Activated CD4-positive, alpha-beta T cell treated with anti-CD3 and anti-CD28 coated beads, Interleukin-2, amount 10 ng/mL, durations not matched to agents 24 days and 14 days (primary cell): ENCODE data around the gene MT1X. TPM values are rescaled to one million over a fixed set of nuclear protein-coding genes. Genes with fewer than 3 reads are reported as not detected.

Experiments
- DNase-seq: peaks from one replicate; pipeline ENCODE4 v3.0.0; 2022
- H3K27ac Mint-ChIP-seq: one replicate; pipeline ENCODE4 v1.8.0; 2022; ENCODE audit warnings: mild to moderate bottlenecking, mixed read lengths
- H3K27me3 Mint-ChIP-seq: one replicate; pipeline ENCODE4 v1.8.0; 2022; ENCODE audit warnings: mixed read lengths
- H3K36me3 Mint-ChIP-seq: one replicate; pipeline ENCODE4 v1.8.0; 2022; ENCODE audit warnings: low read depth, mild to moderate bottlenecking, mixed read lengths
- H3K4me1 Mint-ChIP-seq: one replicate; pipeline ENCODE4 v1.8.0; 2021; ENCODE audit warnings: mixed read lengths
- H3K4me3 Mint-ChIP-seq: one replicate; pipeline ENCODE4 v1.8.0; 2022; ENCODE audit warnings: mild to moderate bottlenecking, moderate library complexity, mixed read lengths
- H3K9me3 Mint-ChIP-seq: one replicate; pipeline ENCODE4 v1.8.0; 2021; ENCODE audit warnings: mixed read lengths
- intact Hi-C: fragments of 100-400 bp; cut with micrococcal nuclease; formaldehyde crosslinking; loops from one replicate; pipeline ENCODE4 v1.15.1; 2023
- total RNA-seq: library from RNA; stranded (reverse); gene quantifications from 2 replicates; pipeline ENCODE4 v1.2.3, GENCODE V29; 2022

Gene MT1X
- total RNA-seq, 1 donor from 2014 or later: 62.7 TPM

- intact Hi-C loops: no loop called here
- H3K27ac Mint-ChIP-seq: no peak overlapping the region
- no peak overlapping the region for H3K4me3 Mint-ChIP-seq
- no peaks in the 10 kb centered on the region for H3K9me3 Mint-ChIP-seq
- H3K36me3 Mint-ChIP-seq: no peaks in the 10 kb centered on the region
- H3K4me1 Mint-ChIP-seq: peaks cover 2% of the 10 kb centered on the region
- no peak for DNase-seq
- peaks cover 24% of the 10 kb centered on the region for H3K27me3 Mint-ChIP-seq
These were observed 40.1 kb downstream of the MT1X start for GRCh38 chr16:56722200-56722842.

- intact Hi-C loops: no loop called here
- no peaks in the 10 kb centered on the region for H3K9me3 Mint-ChIP-seq
- no peaks in the 10 kb centered on the region for H3K36me3 Mint-ChIP-seq
- DNase-seq: no peak
- peaks cover 7% of the 10 kb centered on the region for H3K4me1 Mint-ChIP-seq
- H3K27me3 Mint-ChIP-seq: peaks cover 20% of the 10 kb centered on the region
- no peak overlapping the region for H3K4me3 Mint-ChIP-seq
- H3K27ac Mint-ChIP-seq: no peak overlapping the region
These were observed 41.9 kb downstream of the MT1X start for GRCh38 chr16:56724191-56724590.

GRCh38 chr16:56726283-56726682 lies 44.0 kb downstream of the MT1X start:
- Mint-ChIP-seq H3K4me1 (peaks cover 17% of the 10 kb centered on the region), H3K9me3 (no peaks in the 10 kb centered on the region), H3K4me3 (no peak overlapping the region), H3K36me3 (no peaks in the 10 kb centered on the region), H3K27me3 (peaks cover 20% of the 10 kb centered on the region), H3K27ac (no peak overlapping the region)
- no peak for DNase-seq
- intact Hi-C loops: no loop called here

- intact Hi-C loops: no loop called here
These were observed 44.7 kb downstream of the MT1X start for GRCh38 chr16:56726926-56727325.

GRCh38 chr16:56728027-56728426 lies 45.8 kb downstream of the MT1X start:
- peaks cover 7% of the 10 kb centered on the region for H3K27me3 Mint-ChIP-seq
- intact Hi-C loops: loop anchor here (2.0 kb wide), 1 partner anchor 19 kb away; no protein-coding TSS in a partner anchor
- H3K36me3 Mint-ChIP-seq: no peaks in the 10 kb centered on the region
- no peaks in the 10 kb centered on the region for H3K9me3 Mint-ChIP-seq
- no peak overlapping the region for H3K4me3 Mint-ChIP-seq
- DNase-seq: no peak
- peaks cover 17% of the 10 kb centered on the region for H3K4me1 Mint-ChIP-seq
- H3K27ac Mint-ChIP-seq: no peak overlapping the region

More at GRCh38 chr16:56726926-56727325, 44.7 kb downstream of the MT1X start:
- Mint-ChIP-seq H3K9me3 (no peaks in the 10 kb centered on the region), H3K27me3 (peaks cover 17% of the 10 kb centered on the region), H3K4me1 (peaks cover 17% of the 10 kb centered on the region), H3K27ac (no peak overlapping the region), H3K4me3 (no peak overlapping the region), H3K36me3 (no peaks in the 10 kb centered on the region)
- no peak for DNase-seq

GRCh38 chr16:56728980-56729734 lies 46.9 kb downstream of the MT1X start:
- intact Hi-C loops: loop anchor here (2.0 kb wide), 1 partner anchor 20 kb away; no protein-coding TSS in a partner anchor

GRCh38 chr16:56729735-56730662 lies 47.7 kb downstream of the MT1X start, which contains the start of gene NUP93:
Gene NUP93, plus strand, starts transcription at chr16:56730129. Its CDS starts 18,119 bp downstream, at chr16:56748248.
- intact Hi-C loops: loop anchor here (2.0 to 5.0 kb wide), 4 partner anchors 21 to 807 kb away; partner anchors contain the start of genes CCDC102A and HERPUD1
- peak within 1 kb of the TSS; percentile 81 for H3K27ac Mint-ChIP-seq
- H3K4me3 Mint-ChIP-seq: no peak within 1 kb of the TSS
- DNase-seq: peak; percentile 97
- H3K27me3 Mint-ChIP-seq: no peaks in the 10 kb centered on the region
- peaks cover 17% of the 10 kb centered on the region for H3K4me1 Mint-ChIP-seq
- no peaks in the 10 kb centered on the region for H3K9me3 Mint-ChIP-seq
- no peaks in the 10 kb centered on the region for H3K36me3 Mint-ChIP-seq

More at GRCh38 chr16:56728980-56729734, 46.9 kb downstream of the MT1X start:
- H3K27me3 Mint-ChIP-seq: peaks cover 1% of the 10 kb centered on the region
- DNase-seq: no peak
- peak overlapping the region; percentile 81 for H3K27ac Mint-ChIP-seq
- H3K4me1 Mint-ChIP-seq: peaks cover 17% of the 10 kb centered on the region
- no peaks in the 10 kb centered on the region for H3K9me3 Mint-ChIP-seq
- H3K4me3 Mint-ChIP-seq: no peak overlapping the region
- no peaks in the 10 kb centered on the region for H3K36me3 Mint-ChIP-seq

- Mint-ChIP-seq H3K9me3 (no peaks in the 10 kb centered on the region), H3K27ac (no peak overlapping the region), H3K4me1 (peaks cover 22% of the 10 kb centered on the region), H3K27me3 (no peaks in the 10 kb centered on the region), H3K36me3 (peaks cover 4% of the 10 kb centered on the region), H3K4me3 (no peak overlapping the region)
- intact Hi-C loops: loop anchor here (5.0 kb wide), 3 partner anchors 200 to 805 kb away; partner anchors contain the start of genes CCDC102A and HERPUD1
- peak; percentile 52 for DNase-seq
These were observed 50.1 kb downstream of the MT1X start for GRCh38 chr16:56732366-56732765.

- H3K36me3 Mint-ChIP-seq: peaks cover 4% of the 10 kb centered on the region
- peak; percentile 71 for DNase-seq
- no peaks in the 10 kb centered on the region for H3K27me3 Mint-ChIP-seq
- H3K27ac Mint-ChIP-seq: no peak overlapping the region
- H3K9me3 Mint-ChIP-seq: no peaks in the 10 kb centered on the region
- H3K4me3 Mint-ChIP-seq: no peak overlapping the region
- intact Hi-C loops: loop anchor here (5.0 kb wide), 3 partner anchors 199 to 804 kb away; partner anchors contain the start of genes CCDC102A and HERPUD1
- H3K4me1 Mint-ChIP-seq: peaks cover 23% of the 10 kb centered on the region
These were observed 50.6 kb downstream of the MT1X start for GRCh38 chr16:56732832-56733231.

Other genes with a start within 250 kb of the MT1X start
- gene NUDT21, start 231.1 kb upstream of the MT1X start, total RNA-seq: 282 and 297 TPM in 2 replicates
- 87.0 and 89.2 TPM in 2 replicates for gene OGFOD1, start 230.9 kb upstream of the MT1X start, total RNA-seq
- 8.5 and 10.9 TPM in 2 replicates for gene BBS2, start 162.4 kb upstream of the MT1X start, total RNA-seq
- not detected in 2 replicates for gene MT4, start 117.4 kb upstream of the MT1X start, total RNA-seq
- gene MT3, start 92.9 kb upstream of the MT1X start, total RNA-seq: 5.9 and 9.3 TPM in 2 replicates
- 465 TPM in 2 replicates for gene MT2A, start 73.9 kb upstream of the MT1X start, total RNA-seq
- gene MT1E, start 56.7 kb upstream of the MT1X start, total RNA-seq: 136 and 152 TPM in 2 replicates
- gene MT1M, start 49.8 kb upstream of the MT1X start, total RNA-seq: not detected in 2 replicates
- 1.8 and 2.1 TPM in 2 replicates for gene MT1A, start 43.8 kb upstream of the MT1X start, total RNA-seq
- not detected in 2 replicates for gene MT1B, start 30.6 kb upstream of the MT1X start, total RNA-seq
- gene MT1F, start 24.5 kb upstream of the MT1X start, total RNA-seq: 4.2 and 6.7 TPM in 2 replicates
- gene MT1G, start 14.4 kb upstream of the MT1X start, total RNA-seq: 24.5 and 32.2 TPM in 2 replicates
- not detected in 2 replicates for gene MT1H, start 12.7 kb upstream of the MT1X start, total RNA-seq
- 162 and 168 TPM in 2 replicates for gene NUP93, start 47.7 kb downstream of the MT1X start, total RNA-seq
- gene SLC12A3, start 182.7 kb downstream of the MT1X start, total RNA-seq: not detected in 2 replicates
- 155 and 164 TPM in 2 replicates for gene HERPUD1, start 249.7 kb downstream of the MT1X start, total RNA-seq